ENCODE measurements around the gene NTRK2.

Gene NTRK2

DNA sequence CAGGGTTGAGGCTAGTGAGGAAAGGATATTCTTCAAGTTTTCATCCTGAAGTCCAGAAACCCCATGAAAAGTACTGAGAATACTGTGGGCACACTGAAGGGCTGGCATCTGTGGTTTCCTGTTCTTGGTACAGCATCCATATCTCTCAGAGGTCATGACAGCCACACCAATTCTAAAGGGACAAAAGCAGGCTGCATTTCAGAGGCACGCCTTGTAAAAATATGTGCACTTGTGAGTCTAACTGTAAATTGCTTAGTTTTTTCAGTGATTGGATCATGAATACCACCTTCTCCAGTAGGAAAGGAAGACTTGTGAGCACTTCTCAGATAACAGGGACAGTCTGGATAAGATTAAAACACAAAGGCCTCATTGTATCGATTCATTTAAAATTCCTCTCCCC lies 230.9 kb downstream of the NTRK2 start:
- DNase-seq = no peak

GRCh38 chr9:84903963-84904362 lies 234.4 kb downstream of the NTRK2 start:
- no peak for DNase-seq

GRCh38 chr9:84916769-84917168 lies 247.2 kb downstream of the NTRK2 start:
- no peak for DNase-seq

- DNase-seq = no peak
These were observed 248.0 kb downstream of the NTRK2 start for GRCh38 chr9:84917366-84918070.

DNA sequence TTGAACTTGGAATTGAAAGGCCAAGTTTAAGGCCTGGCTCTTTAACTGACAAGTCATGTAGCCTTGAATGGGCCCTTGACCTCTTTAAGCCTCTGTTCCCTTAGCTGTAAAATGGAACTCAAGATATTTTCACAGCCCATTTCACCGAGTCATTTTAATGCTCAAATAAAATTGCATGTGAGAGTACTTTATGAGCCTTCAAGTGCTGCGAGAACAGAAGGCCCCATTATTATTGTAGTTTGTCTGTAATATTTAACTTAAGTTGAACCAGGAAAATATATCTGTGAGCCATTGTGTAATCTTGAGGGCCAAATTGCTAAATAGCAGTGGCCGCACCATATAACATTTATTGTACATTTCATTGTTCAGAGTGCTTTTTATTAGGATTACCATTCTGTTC lies 249.9 kb downstream of the NTRK2 start:
- no peak for DNase-seq

DNA sequence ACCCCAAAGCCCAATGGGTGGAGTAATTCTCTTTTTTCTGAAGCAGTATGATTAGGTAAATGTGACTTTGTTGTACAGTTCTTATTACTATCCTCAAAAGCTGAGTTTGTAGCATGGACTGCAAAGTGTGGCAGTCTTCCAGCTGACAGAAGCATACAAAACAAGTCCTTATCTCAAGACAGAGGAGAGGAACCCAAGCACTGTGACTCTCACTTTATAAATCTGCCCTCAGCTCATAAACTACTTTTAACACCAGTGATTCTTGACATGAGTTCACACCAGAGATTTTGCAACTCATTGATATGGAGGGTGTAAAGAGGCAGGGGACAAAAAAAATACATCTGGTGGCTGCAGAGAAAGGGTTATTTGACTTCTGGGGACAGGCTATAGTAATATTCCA lies 251.6 kb downstream of the NTRK2 start:
- DNase-seq = no peak

DNA sequence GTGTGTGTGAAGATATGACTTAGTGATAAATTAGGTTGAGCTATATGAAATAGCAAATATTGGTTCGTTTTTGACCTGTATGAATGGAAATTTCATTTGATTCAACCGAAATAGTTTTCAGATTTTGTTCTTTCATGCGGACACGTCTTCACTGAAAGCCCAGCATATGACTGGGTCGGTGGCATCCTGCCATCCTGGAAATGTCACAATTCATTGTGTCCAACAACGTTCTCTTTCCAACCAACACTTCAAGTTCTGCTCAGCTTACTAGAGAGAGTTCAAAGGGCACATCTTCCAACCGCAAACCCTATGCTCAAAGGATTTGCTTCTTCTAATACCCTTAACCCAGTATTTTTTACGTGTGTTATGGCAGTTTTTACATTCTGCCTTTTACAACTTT lies 252.5 kb downstream of the NTRK2 start:
- no peak for DNase-seq

DNA sequence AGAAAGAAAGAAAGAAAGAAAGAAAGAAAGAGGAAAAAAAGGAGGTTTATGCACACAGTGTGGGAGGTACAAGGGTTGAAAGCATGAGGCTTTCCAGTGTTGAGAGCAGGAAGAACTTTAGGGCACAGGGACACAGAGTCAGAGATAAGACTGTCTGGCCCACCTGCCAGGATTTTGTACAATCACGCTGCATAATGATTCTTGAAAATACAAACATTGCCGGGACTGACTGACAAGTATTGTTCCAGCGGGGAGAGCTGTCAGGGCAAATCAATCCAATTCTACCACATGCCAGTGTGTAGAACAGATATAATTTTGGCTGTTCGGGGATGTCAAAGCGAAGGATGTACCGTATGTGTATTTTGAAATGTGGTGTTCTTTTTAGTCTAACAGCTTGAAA lies 254.7 kb downstream of the NTRK2 start:
- DNase-seq = no peak

- DNase-seq = no peak
These were observed 255.8 kb downstream of the NTRK2 start for GRCh38 chr9:84925225-84925872.

DNA sequence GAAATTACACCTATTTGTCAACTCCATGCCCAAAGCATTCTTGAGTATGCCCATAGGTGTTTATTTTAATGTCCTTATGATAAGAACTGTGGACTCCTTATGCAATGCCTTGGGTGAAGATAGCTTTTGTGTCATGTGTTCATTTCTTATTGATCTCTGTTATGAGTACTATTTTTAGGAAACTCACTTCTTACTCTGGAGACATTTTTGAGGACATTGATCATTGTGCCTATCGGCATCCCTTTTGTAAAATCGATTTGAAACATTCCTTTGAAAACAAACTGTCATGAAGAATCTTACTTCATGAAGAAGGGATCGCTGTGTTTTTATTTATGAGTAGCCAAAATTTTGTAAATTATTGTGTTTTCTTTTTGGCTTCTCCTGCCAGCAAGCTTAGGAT lies 257.3 kb downstream of the NTRK2 start:
- DNase-seq = no peak

DNA sequence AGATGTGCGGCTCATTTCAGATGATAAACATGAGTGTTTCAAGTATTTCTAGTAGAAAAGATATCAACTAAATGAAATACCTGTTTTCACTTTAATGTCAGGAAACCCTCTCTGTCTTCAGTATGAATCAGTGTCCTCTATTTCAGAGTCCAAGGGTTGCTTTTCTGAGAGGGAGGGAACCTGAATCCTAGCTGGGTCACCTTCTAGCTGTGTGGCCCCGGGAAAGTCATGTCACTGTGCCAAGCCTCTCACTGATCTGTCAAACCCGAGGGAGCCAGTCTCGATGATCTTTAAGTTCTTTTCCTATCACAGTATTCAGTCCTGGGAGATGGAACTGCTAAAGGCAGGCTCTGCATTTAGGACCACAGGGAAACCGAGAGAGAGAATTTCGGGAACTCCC lies 258.9 kb downstream of the NTRK2 start:
- no peak for DNase-seq

GRCh38 chr9:84929068-84929467 lies 259.5 kb downstream of the NTRK2 start:
- DNase-seq = no peak

- DNase-seq = no peak
These were observed 263.5 kb downstream of the NTRK2 start for GRCh38 chr9:84932915-84933527.

DNA sequence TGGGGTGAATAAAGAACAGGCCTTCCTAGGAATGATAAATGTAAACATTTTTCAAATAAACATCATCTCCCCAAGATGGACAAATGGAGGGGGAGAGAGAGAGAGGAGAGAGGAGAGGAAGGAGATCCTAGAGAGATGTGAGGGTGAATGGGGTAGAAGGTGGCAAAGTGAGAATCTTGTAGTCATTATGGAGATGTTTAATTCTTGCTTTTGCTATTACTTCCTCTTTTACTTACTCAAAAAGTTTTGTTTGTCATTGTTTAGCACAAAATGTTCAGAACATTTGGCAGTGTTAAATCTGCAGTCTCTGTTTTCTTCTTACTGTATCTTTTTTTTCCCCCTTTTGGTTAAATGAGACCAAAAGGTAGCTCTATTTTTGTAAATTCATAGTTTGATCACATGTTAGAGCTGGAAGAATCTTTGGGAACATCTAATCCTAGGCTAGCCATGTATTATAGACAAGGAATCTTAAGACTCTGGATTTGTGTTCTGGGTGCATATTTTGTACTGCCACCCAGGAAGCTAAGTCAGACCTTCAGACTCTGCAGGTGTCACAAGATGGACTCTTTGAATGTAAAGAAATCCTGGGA lies 266.1 kb downstream of the NTRK2 start:
- DNase-seq = no peak

- no peak for DNase-seq
These were observed 267.7 kb downstream of the NTRK2 start for GRCh38 chr9:84937180-84937579.

GRCh38 chr9:84937581-84937980 lies 268.1 kb downstream of the NTRK2 start:
- no peak for DNase-seq

GRCh38 chr9:84939774-84940173 lies 270.2 kb downstream of the NTRK2 start:
- DNase-seq = no peak

- no peak for DNase-seq
These were observed 270.8 kb downstream of the NTRK2 start for GRCh38 chr9:84940294-84940693.

GRCh38 chr9:84941792-84942191 lies 272.3 kb downstream of the NTRK2 start:
- no peak for DNase-seq

GRCh38 chr9:84943482-84944050 lies 274.0 kb downstream of the NTRK2 start:
- DNase-seq = no peak

- no peak for DNase-seq
These were observed 276.5 kb downstream of the NTRK2 start for GRCh38 chr9:84945878-84946538.

- DNase-seq = no peak
These were observed 278.0 kb downstream of the NTRK2 start for GRCh38 chr9:84947412-84947972.

- no peak for DNase-seq
These were observed 279.7 kb downstream of the NTRK2 start for GRCh38 chr9:84949258-84949657.
